OCI-M1 (cell line): ENCODE measurements around the gene ZNF331.

Source experiments
- DNase-seq: peaks from one replicate; lab custom pipeline; 2025; lab: John Stamatoyannopoulos, UW

ZNF331 gene

GRCh38 chr19:53571339-53571738 lies 33.4 kb downstream of the ZNF331 start:
- DNase-seq: no peak

DNA sequence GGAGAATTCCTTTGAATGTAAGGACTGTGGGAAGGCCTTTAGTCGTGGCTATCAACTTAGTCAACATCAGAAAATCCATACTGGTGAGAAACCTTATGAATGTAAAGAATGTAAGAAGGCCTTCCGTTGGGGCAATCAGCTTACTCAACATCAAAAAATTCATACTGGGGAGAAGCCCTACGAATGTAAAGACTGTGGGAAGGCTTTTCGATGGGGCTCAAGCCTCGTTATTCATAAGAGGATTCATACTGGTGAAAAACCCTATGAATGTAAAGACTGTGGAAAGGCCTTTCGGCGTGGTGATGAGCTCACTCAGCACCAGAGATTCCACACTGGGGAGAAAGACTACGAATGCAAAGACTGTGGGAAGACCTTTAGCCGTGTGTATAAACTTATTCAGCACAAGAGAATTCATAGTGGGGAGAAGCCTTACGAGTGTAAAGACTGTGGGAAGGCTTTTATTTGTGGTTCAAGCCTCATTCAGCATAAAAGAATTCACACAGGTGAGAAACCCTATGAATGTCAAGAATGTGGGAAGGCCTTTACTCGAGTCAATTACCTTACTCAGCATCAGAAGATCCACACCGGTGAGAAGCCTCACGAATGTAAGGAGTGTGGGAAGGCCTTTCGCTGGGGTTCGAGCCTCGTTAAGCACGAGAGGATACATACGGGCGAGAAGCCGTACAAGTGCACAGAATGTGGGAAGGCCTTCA lies 39.2 kb downstream of the ZNF331 start:
- no peak for DNase-seq

- no peak for DNase-seq
Observed at GRCh38 chr19:53577968-53578367, 40.0 kb downstream of the ZNF331 start.

DNA sequence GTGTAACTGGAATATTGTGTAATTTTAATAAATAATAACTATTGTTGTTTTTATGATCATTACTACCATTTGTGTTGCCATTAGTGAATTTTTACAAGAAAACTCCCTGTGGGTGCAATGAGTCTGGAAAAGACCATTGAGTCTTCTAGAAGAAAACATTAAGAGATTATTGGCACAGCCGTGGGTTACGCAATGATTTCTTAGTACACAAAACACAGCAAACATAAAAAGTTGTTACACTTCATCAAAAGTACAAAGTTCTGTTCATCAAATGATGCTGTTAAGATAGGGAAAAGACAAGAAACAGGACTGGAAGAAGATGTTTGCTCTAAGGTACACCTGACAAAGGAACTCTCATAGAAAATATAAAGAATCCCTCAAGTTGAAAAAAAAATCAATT lies 41.6 kb downstream of the ZNF331 start:
- DNase-seq: no peak

GRCh38 chr19:53580871-53581835 lies 43.2 kb downstream of the ZNF331 start:
- no peak for DNase-seq

- DNase-seq: no peak
Observed at GRCh38 chr19:53581871-53582279, 43.9 kb downstream of the ZNF331 start.

- DNase-seq: no peak
Observed at GRCh38 chr19:53583181-53583580, 45.2 kb downstream of the ZNF331 start.

DNA sequence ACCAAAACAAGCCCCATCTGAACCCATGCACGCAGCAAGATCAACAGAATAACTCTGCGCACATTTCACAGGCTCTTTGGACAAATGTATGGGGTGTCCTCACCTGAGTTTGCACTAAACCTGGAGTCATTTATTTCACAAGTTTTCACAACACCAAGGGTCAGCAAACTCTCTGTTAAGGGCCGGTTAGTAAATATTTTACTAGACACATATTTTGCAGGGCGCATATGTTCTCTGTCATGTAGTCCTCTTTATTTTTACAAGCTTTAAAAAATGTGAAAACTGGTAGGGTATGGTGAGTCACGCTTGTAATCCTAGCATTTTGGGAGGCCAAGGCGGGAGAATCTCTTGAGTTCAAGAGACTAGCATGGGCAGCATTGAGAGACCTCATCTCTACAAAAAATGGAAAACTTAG lies 48.3 kb downstream of the ZNF331 start:
- no peak for DNase-seq

DNA sequence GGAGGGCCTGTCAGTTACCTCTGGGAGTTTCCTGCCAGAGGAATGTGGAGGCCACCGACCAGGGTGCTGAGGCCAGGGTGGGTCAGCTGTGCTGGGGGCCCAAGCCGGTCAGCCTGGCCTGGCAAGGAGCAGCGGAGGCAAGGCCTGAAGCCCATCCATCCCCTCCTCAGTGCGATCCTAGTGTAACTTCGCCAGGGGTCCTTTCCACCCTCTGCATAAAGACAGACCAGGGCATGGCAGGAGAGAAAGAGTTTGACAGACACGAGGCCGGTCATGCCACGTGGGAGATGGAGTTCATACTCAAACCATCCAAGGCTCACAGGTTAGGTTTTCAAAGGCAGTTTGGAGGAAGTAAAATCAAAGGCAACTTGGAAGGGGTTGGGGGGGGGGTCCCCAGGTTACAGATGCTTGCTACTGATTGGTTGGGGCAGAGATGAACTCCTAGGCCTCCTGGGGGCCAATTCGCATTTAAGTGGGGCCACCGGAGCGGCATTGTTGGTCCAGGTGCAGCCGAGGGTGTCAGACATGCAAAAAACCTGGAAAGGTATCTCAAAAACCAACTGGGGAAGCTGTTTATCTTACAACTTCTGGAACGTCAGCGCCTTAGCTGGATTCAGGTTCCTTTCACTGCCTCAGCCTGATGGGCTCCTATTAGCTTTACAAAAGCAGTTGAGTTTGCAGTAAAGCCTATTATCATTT lies 57.0 kb downstream of the ZNF331 start:
- no peak for DNase-seq

DNA sequence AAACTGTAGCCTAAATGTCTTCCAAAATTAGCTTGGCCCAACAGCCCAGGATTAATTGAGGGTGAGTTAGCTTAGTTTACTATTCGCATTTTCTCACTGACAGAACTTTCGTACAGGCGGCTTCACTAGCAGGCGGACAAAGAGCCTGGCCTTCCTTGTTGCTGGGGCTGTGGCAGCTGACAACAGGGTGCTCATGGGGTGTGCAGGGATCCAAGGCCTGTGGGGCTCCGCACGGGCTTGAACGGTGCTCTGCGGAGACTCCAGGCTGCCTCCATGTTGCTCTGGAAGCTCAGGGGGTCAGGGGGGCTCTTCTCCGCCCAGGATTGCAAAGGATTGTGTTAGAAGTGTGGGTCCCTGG lies 57.5 kb downstream of the ZNF331 start:
- no peak for DNase-seq

GRCh38 chr19:53596056-53596455 lies 58.1 kb downstream of the ZNF331 start:
- no peak for DNase-seq

DNA sequence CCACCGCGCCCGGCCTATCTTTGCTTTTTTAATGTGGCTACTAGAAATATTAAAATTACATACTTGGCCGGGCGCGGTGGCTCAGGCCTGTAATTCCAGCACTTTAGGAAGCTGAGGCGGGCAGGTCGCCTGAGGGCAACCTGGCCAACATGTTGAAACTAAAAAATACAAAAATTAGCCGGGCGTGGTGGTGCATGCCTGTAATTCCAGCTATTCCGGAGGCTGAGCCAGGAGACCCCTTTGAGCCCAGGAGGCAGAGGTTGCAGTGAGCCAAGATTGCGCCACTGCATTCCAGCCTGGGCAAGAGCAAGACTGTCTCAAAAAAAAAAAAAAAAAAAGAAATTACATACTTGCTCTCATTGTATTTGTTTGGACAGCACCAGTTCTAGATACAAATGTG lies 59.1 kb downstream of the ZNF331 start:
- no peak for DNase-seq

DNA sequence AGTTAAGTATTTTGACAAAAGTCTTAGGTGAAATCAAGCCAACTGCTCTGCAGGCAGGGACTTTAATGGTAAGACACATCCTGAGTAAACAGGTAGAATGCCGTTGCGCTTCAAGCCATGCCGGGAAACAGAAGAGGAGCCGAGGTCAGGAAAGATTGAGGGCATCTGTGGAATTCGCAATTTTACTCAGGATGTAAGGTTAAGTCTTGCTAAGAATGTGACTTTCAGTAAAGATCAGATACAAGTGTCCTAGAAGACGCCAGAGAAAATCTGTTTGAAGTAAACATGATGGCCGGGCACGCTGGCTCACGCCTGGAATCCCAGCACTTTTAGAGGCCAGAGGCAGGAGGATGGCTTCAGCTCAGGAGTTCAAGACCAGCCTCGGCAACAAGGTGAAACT lies 60.4 kb downstream of the ZNF331 start:
- DNase-seq: no peak

DNA sequence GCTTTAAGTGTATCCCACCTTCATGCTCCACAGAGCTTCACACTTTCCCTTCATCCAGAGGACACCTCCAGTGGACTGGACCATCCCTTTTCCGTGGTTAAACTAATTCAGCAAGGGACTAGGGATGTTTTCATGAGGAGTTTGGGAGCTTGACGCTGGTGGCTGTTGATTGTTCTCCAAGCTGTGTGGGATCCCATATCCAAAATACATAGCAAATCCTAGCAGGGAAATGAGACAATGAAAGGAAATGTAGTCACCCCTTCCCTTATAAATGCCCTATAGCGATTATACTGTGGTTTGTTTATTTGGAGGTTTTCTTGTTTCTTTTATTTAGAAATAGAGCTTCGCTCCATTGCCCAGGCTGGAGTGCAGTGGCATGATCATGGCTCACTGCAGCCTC lies 62.3 kb downstream of the ZNF331 start:
- no peak for DNase-seq

DNA sequence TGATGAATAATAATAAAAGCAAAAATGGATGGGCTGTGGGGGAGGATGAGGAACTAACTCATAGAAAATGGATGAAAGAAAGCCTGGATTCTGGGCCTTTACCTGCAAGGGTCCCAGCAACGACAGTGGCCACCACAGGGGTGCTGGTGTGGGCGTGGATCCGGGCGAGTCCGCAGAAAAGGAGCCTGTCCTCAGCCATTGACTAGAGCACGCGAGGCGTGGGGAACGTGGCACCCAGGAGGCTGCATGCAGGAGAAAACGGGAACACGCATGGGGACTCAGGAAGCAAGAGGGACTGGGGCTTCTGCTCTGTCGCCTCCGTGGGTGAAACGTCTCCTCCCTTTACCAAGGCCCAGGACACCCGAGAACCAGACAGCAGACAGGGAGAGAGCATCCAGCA lies 68.1 kb downstream of the ZNF331 start:
- no peak for DNase-seq

DNA sequence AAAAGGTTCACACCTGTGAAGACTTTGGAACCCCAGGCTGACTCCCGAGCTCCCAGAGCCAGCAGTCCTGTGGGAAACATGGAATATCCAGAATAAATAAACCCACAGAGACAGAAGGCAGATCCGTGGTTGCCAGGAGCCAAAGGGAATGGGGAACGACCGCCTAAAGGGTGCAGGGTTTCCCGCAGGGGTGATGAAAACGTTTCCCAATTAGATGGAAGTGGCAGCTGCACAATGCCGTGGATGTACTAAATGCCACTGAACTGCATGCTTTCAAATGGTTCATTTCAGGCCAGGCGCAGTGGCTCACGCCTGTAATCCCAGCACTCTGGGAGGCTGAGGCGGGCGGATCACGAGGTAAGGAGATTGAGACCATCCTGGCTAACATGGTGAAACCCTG lies 70.4 kb downstream of the ZNF331 start:
- no peak for DNase-seq

- no peak for DNase-seq
Observed at GRCh38 chr19:53612762-53613526, 75.0 kb downstream of the ZNF331 start.

DNA sequence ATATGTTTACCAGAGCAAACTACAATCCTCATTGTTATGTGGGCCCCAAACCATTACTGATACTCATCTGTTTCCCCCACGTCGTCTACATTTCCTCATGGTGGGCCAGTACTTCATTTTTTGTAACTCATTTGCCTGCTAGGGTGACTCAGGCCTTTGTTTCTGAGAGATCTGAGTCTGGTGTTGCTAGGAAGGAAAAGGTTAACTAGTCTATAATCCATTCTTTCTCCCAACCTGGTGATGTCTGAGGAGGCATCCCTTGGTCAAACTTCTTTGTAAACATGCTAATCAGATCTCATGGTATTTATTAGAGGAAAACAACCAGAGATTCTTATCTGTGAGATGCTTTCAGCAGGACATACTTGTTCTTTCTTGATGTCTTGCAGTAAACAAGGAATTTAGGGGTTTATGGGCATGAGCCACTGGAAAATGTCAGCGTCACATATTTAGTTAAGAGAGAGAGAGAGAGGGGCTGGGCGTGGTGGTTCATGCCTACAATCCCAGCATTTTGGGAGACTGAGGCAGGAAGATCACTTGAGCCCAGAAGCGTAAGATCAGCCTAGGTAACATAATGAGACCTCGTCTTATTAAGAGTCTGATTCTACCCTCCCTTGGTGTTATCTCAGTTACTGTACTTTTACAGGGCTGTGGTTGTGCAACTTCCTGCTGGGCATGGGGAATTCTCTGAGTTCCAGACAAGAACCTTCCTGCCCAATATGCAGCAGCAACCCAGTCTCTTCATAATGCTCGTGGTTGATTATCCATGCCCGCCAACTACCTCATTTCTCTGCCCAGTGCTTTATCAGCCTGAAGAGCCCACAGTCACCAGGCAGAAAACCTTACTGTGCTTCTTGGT lies 84.2 kb downstream of the ZNF331 start:
- peak; percentile 44 for DNase-seq

DNA sequence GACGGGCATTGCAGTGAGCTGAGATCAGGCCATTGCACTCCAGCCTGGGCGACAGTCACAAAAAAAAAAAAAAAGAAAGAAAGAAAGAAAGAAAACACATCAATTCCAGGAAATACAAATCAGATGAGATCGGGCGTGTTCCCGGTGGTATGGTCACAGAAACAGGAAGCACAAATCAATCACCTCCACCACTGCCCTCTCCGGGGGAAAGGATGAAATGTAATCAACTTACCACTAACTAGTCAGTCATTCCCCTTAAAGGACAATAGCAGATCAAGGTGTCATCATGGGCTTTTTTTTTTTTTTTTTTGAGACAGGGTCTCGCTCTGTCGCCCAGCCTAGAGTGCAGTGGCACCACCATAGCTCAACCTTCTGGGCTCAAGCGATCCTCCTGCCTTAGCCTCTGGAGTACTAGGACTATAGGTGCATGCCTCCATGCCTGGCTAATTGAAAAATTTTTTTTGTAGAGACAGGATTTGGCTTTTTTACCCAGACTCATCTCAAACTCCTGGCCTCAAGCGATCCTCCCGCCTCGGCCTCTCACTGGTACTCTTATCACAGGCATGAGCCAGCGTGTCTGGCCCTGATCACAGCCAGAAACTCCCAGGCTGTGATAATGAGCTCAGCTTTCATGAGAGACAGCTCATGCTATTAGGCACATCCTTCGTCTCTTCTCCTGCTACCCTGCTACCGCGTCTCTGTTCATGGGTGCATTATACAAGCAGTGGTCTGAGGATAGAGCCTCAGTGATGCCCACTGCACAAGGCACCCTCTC lies 87.0 kb downstream of the ZNF331 start:
- DNase-seq: peak; percentile 84

GRCh38 chr19:53626486-53626885 lies 88.5 kb downstream of the ZNF331 start:
- no peak for DNase-seq
